HG03135 (cell line): ENCODE results near the gene GXYLT2.

Source experiments
- ATAC-seq: cut with Tn5 transposase; IDR thresholded peaks from one replicate; pipeline ENCODE4 v1.9.1; 2021; ENCODE audit warnings: mild to moderate bottlenecking, moderate library complexity; ENCODE audit not compliant: unreplicated experiment

Gene GXYLT2

GRCh38 chr3:72930754-72931153 is 42.9 kb downstream of the GXYLT2 start:
- no peak for ATAC-seq

- no peak for ATAC-seq
Measured at GRCh38 chr3:72932416-72932815, 44.6 kb downstream of the GXYLT2 start.

DNA sequence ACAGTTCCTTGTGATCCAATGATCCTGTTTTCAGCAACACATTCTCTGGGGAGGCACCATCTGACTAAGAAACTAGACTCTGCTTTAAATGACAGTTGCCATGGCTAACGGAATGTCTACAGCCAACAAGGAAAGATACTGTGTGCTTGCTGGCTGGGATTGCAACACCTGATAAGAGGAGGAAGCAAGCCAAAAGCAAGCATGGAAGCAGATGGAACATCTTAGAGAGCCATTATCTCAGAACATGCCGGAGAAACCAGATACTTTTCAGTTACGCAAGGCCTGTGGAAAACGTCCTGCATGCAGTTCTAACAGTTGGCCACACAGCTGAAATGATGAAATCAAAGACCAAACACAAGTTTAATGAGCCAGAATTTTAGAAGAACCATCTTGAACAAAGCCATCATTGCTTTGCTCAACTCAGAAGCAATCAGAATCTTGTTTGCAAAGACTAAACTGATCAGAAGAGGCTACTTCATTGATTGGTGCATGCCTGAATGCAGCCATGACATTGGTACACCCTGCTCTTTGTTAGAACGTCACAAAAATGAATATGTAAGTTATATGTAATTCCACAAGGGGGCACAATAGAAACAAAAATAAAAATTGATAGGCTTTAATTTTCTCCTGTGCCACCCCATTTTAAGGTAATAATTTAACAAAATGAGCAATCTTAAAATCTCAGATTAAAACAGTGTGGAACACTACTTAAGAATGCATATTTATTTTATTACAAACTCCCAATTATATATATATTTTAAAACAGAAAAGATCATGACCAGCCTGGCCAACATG is 50.8 kb downstream of the GXYLT2 start:
- ATAC-seq: peak; percentile 82

DNA sequence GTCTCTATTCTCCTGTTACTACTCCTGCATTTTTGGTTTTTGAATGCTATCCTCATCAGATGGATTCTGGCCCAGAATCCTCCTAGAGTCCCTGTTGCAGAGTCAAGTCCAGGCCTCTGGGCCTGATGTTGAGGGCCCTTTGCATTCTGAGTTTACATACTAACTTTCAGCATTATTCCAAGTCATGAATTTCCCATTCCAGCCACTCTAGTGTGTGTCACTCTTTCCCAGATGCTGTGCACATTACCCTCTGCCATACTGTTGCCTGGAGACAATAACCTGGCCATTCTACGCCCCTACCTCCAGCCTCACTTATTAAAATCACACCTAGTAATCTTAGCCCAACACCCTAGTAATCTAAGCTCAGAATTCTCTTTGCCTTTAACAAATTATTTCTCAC is 53.4 kb downstream of the GXYLT2 start:
- no peak for ATAC-seq

DNA sequence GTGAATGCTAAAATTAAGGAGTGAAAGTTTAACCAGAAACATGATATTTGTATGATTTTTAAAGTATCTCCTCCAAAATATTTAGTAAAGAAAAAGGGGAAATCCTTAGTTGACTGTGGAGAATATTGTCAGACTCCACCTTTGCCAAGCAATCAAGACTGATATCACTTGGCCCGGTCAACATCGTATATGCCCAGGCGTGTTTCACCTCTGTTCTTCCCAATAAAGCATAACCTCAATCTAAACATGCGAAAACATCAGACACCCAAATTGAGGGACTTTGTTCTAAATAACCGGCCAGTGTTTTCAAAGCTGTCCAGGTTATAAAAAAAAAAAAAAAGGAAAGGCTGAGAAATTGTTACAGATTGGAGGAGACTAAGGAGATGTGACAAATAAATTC is 54.6 kb downstream of the GXYLT2 start:
- no peak for ATAC-seq

- ATAC-seq: no peak
Measured at GRCh38 chr3:72944696-72945095, 56.9 kb downstream of the GXYLT2 start.

GRCh38 chr3:72947715-72948490 is 60.1 kb downstream of the GXYLT2 start:
- ATAC-seq: no peak

DNA sequence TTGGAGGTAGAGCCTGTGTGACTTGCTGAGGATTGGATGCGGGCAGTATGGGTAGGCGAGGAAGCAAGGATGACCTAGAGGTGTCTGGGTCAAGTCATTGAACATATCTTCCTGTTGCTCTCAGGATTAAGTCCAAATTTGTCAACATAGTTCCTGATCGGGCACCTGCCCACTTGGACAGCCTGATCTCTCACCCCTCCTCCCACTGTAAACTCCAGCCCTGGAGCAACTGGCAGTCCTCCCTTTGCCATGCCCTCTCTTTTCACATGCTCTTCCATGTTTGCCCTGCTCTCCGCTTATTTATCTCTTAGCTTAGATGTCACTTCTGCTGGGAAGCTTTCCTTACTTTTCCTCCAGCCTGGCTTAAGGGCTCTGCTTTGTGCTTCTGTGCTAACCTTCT is 61.2 kb downstream of the GXYLT2 start:
- ATAC-seq: no peak

GRCh38 chr3:72950372-72950771 is 62.5 kb downstream of the GXYLT2 start:
- no peak for ATAC-seq

GRCh38 chr3:72950801-72951200 is 63.0 kb downstream of the GXYLT2 start:
- ATAC-seq: no peak

DNA sequence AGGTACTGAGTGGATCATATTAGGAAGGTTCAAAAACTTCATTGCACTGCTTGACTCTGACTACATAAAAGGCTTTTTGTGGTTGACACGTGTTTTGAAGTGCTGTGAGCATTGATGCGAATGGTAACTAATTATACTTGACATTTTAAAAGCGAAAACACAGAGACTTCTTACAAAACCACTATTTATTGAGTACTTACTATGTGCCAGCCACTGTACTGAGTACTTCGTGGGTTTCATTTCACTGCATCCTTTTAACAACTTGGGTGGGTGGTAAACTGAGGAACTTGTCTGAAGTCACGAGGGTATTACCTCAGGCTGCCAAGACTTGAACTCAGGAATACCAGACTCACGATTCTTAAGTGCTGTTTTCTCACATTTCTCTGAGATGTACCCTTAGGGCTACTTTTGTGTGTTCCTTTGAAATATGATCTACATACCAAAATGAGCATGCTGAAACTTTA is 63.4 kb downstream of the GXYLT2 start:
- ATAC-seq: no peak

- ATAC-seq: no peak
Measured at GRCh38 chr3:72953325-72953956, 65.6 kb downstream of the GXYLT2 start.

GRCh38 chr3:72957297-72957696 is 69.5 kb downstream of the GXYLT2 start:
- ATAC-seq: no peak

GRCh38 chr3:72959336-72959735 is 71.5 kb downstream of the GXYLT2 start:
- ATAC-seq: no peak

DNA sequence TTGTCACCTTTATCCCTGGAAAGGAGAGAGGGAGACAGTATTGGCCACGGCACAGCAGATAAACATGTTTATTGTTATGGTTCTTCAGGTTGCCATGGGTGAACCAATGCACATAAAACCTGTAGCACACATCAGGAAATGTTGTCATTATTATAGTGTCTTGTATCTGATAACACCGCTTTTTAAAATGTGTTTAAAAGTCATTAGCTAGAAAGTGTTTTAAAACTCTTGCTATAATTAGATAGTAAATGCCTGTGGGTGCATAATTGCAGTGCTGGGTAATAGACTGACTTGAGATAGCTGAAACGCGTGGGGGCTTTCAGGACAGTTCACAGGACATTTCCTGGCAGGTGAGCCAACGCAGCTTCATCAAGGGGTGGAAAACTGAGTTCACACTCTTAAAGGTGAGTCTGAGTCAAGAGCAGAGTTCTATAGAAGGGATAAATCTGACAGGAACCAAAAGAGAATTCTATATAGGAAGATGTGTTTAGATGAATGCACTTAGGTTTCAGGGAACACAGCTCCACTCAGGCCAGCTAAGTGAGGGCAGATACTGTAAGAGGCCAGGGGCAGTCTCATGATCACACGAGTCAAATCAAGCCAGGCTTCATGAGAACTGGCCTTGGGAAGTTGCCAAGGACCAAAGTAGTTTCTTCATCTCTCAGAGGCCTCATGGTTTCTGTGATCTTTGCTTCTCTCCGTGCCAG is 73.1 kb downstream of the GXYLT2 start:
- ATAC-seq: no peak

- no peak for ATAC-seq
Measured at GRCh38 chr3:72961752-72962151, 73.9 kb downstream of the GXYLT2 start.

DNA sequence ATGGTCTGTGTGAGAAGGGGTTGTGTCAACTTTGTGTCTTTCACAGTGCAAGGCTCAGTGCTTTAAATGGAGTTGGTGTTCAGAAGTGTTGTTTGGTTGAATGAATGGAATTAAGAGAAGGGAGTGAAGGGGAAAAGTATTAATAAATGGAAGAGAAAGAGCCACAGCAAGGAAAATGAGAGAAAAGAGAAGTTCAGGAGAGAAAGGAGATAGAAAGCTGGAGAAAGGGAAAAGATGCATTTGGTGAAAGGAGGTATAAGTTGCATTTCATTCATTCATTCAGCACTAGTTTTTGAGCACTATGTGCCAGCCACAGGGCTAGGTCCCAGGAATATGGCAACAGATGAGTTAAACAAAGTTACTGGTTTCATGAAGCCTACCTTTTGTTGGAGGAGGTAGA is 74.5 kb downstream of the GXYLT2 start:
- ATAC-seq: no peak

DNA sequence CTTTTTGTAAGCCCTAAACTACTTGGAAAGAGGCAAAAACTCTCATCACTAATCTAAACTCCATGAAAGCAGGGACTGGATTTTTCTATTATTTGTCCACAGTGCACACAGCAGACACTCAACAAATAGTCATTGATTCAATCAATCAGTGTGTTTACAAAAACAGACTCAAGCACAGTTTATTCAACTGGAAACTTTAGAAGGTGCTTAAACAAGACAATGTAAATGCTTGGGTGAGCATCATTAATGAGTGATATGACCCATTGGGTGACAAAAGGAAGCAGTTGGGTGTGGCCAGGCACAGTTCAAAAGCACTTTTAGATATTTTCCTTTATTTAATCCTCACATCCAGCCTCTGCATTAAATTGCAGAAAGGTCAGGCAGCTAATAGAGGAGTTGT is 76.8 kb downstream of the GXYLT2 start:
- no peak for ATAC-seq

- ATAC-seq: no peak
Measured at GRCh38 chr3:72968266-72968664, 80.4 kb downstream of the GXYLT2 start.

GRCh38 chr3:72969766-72970165 is 81.9 kb downstream of the GXYLT2 start:
- no peak for ATAC-seq

DNA sequence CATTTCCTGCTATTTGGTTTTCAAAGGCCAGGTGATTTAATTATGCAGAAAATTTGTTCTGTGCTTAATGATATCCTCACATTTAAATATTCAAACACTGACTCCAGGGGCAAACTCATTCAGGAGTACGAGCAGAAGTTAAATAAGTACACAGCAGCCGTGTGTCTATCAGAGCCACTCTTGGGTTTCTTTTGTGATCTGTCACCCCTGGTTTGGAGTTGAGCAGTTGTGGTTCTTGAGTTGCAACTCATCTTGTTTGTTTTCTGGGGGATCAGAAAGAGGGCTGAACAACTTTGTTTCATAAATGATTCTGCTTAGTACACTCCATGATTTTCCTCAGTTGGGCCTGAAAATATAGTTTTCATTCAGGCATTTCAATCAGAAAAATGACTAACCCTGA is 83.1 kb downstream of the GXYLT2 start:
- no peak for ATAC-seq
